GM12865 (cell line): ENCODE data around the gene MBD4.

Source experiments
- DNase-seq: peaks from one replicate; pipeline ENCODE4 v3.0.0; 2010; ENCODE audit warnings: low read depth
- H3K4me3 ChIP-seq: 2 replicates; pipeline ENCODE4 v1.5.1; 2011; ENCODE audit warnings: mild to moderate bottlenecking, low read depth, low read length, control low read depth
- CTCF ChIP-seq: IDR thresholded peaks from 2 replicates; pipeline ENCODE4 v1.5.1; 2011; ENCODE audit warnings: low read length, control low read depth, low read depth, inconsistent platforms; ENCODE audit not compliant: insufficient read depth; ENCODE audit errors: missing control alignments

Gene MBD4

GRCh38 chr3:129432036-129432435, 7.7 kb downstream of the MBD4 start:
- no peak for TF ChIP-seq CTCF
- DNase-seq = no peak

GRCh38 chr3:129429602-129430001, 10.1 kb downstream of the MBD4 start:
- no peak overlapping the region for H3K4me3 ChIP-seq
- no peak for DNase-seq
- no peak for TF ChIP-seq CTCF

More at GRCh38 chr3:129432036-129432435, 7.7 kb downstream of the MBD4 start:
- no peak overlapping the region for H3K4me3 ChIP-seq

- no peak for TF ChIP-seq CTCF
- no peak overlapping the region for H3K4me3 ChIP-seq
- no peak for DNase-seq
These were observed 10.7 kb downstream of the MBD4 start for GRCh38 chr3:129429080-129429451.

DNA sequence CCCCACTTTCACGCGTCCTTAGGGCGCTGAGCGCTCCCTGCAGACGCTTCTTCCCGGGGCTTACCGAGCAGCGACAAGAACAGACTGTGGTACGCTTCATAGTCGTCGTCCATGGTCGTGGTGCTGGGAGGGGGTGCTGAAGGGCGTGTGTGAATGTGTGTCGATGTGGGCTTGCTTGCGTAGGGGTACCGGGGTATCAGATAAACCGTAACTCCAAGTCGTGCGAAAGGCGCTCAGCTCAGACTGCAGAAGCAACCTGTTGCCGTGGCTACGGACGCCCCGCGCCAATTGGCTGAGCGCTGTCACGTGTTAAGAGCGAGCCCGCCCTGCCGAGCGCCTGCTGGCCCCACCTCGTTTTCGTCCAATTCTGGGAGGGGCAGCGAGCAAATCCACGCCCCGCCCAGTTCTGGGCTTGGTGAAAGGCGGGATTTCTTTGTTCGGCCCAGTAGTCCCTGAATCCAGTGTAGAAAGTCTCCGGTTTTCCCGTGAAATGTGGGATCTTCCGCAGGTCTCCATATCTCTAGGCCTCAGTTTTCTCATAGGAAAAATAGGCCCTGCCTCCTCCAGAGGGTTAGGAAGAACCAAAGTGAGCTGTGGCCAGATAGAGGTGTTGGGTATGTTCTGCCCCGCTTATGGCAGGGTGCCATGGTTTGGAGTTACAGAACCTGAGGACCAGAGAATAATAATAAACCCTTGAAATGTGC, 11.2 kb downstream of the MBD4 start, which contains the start of gene EFCAB12:
EFCAB12 (minus strand) TSS at position 261 of the 704 bp plus-strand sequence; CDS start at position 113, 148 bp downstream.
- no peak within 1 kb of the TSS for H3K4me3 ChIP-seq
- DNase-seq = peak; percentile 86
- no peak for TF ChIP-seq CTCF

GRCh38 chr3:129428007-129428375, 11.8 kb downstream of the MBD4 start:
- TF ChIP-seq CTCF = no peak
- H3K4me3 ChIP-seq = no peak overlapping the region
- DNase-seq = no peak

DNA sequence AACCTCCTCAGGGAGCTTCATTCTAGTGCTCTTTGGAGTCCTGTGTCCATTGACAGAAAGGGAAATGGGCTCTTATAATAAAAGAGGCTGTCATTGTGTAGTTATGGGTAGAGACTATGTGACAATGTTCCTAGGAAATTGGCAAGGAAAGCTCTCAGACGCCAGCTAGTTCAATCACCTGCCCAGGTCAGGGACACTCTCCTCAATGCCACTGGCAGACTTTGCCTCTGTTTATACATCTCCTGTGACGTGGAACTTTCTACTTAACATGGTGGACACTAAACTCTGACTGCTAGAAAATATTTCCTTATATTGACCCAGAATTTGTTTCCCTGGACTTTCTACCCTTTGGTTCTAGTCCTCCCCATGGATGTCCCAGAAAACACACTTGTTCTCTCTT, 14.1 kb downstream of the MBD4 start:
- TF ChIP-seq CTCF = no peak
- H3K4me3 ChIP-seq = no peak overlapping the region
- no peak for DNase-seq

GRCh38 chr3:129425213-129425612, 14.5 kb downstream of the MBD4 start:
- no peak for DNase-seq
- TF ChIP-seq CTCF = no peak
- no peak overlapping the region for H3K4me3 ChIP-seq
